ENCODE results near the gene PMVK.
"Not testable (repeated sequence)": the region's sequence is repeated elsewhere in the genome, so short reads cannot be mapped to it uniquely, and the experiment has no call there.

PMVK gene

GRCh38 chr1:154912755-154913154 is 23.8 kb downstream of the PMVK start:
- DNase-seq (ENCODE audit: low spot score): no peak

GRCh38 chr1:154911691-154912550 is 24.6 kb downstream of the PMVK start:
- DNase-seq (ENCODE audit: low spot score): no peak

- DNase-seq (ENCODE audit: low spot score): no peak
Observed at GRCh38 chr1:154910851-154911250, 25.7 kb downstream of the PMVK start.

- DNase-seq (ENCODE audit: low spot score): no peak
Observed at GRCh38 chr1:154908937-154909336, 27.6 kb downstream of the PMVK start.

GRCh38 chr1:154908129-154908528 is 28.4 kb downstream of the PMVK start:
- DNase-seq (ENCODE audit: low spot score): not testable (repeated sequence)

- no peak for DNase-seq (ENCODE audit: low spot score)
Observed at GRCh38 chr1:154906621-154907081, 29.9 kb downstream of the PMVK start.

- DNase-seq (ENCODE audit: low spot score): no peak
Observed at GRCh38 chr1:154902938-154903566, 33.5 kb downstream of the PMVK start.

GRCh38 chr1:154901591-154901990 is 34.9 kb downstream of the PMVK start:
- no peak for DNase-seq (ENCODE audit: low spot score)

- DNase-seq (ENCODE audit: low spot score): no peak
Observed at GRCh38 chr1:154899041-154899440, 37.5 kb downstream of the PMVK start.

GRCh38 chr1:154896771-154897286 is 39.7 kb downstream of the PMVK start:
- no peak for DNase-seq (ENCODE audit: low spot score)

- DNase-seq (ENCODE audit: low spot score): no peak
Observed at GRCh38 chr1:154895798-154896197, 40.7 kb downstream of the PMVK start.

GRCh38 chr1:154891452-154891851 is 45.1 kb downstream of the PMVK start:
- no peak for DNase-seq (ENCODE audit: low spot score)

GRCh38 chr1:154888757-154889156 is 47.8 kb downstream of the PMVK start:
- DNase-seq (ENCODE audit: low spot score): no peak

- no peak for DNase-seq (ENCODE audit: low spot score)
Observed at GRCh38 chr1:154886281-154887015, 50.1 kb downstream of the PMVK start.

GRCh38 chr1:154884869-154885701 is 51.4 kb downstream of the PMVK start:
- DNase-seq (ENCODE audit: low spot score): no peak

- DNase-seq (ENCODE audit: low spot score): no peak
Observed at GRCh38 chr1:154883919-154884868, 52.3 kb downstream of the PMVK start.

GRCh38 chr1:154881820-154882535 is 54.5 kb downstream of the PMVK start:
- no peak for DNase-seq (ENCODE audit: low spot score)

GRCh38 chr1:154880671-154881070 is 55.8 kb downstream of the PMVK start:
- no peak for DNase-seq (ENCODE audit: low spot score)

GRCh38 chr1:154879038-154879421 is 57.5 kb downstream of the PMVK start:
- DNase-seq (ENCODE audit: low spot score): no peak
